Caco-2 (cell line): Measurements from ENCODE around the gene ASCC2. TPM values are rescaled to one million over a fixed set of nuclear protein-coding genes. Genes with fewer than 3 reads are reported as not detected.

Experiments used
- BruUV-seq: library from RNA; stranded (reverse); fragments of 400-500 nt; replicated peaks from 2 replicates; lab custom pipeline; 2021; lab: Mats Ljungman, UMichigan
- CTCF ChIA-PET: fragments of 300-600 bp; sonication (Branson Sonifier 250); formaldehyde crosslinking; loops from one replicate; lab custom pipeline; 2022; ENCODE audit warnings: antibody characterized with exemption; lab: Charles Lee
- POLR2A ChIA-PET: fragments of 300-600 bp; sonication (Branson Sonifier 250); formaldehyde crosslinking; loops from one replicate; lab custom pipeline; 2022; ENCODE audit warnings: antibody characterized with exemption; lab: Charles Lee
- DNase-seq, 2 experiments: peaks; one replicate each; pipeline versions ENCODE4 v3.0.0 to v3.0.0-alpha.2; 2020 to 2022
- H3K27me3 ChIP-seq: replicated peaks from 2 replicates; pipeline ENCODE4 v1.6.0; 2011; ENCODE audit warnings: low read length; ENCODE audit not compliant: control insufficient read depth, insufficient read depth
- H3K36me3 ChIP-seq: 2 replicates; pipeline ENCODE4 v1.5.1; 2011; ENCODE audit warnings: low read length; ENCODE audit not compliant: control insufficient read depth, insufficient read depth
- H3K4me1 ChIP-seq: fragments of 250-450 bp; sonication (Bioruptor Pico); 2 replicates; pipeline ENCODE4 v1.5.1; 2020; ENCODE audit warnings: mild to moderate bottlenecking
- H3K4me3 ChIP-seq: 2 replicates; pipeline ENCODE4 v1.5.1; 2011; ENCODE audit warnings: low read depth, mild to moderate bottlenecking, control low read depth, low read length
- H3K9me3 ChIP-seq: fragments of 250-450 bp; sonication (Bioruptor Pico); 2 replicates; pipeline ENCODE4 v1.5.1; 2020; ENCODE audit warnings: mild to moderate bottlenecking, moderate library complexity
- H3K27ac Mint-ChIP-seq: one replicate; pipeline ENCODE4 v1.8.0; 2022; ENCODE audit warnings: mixed read lengths; ENCODE audit not compliant: unreplicated experiment
- H3K27me3 Mint-ChIP-seq: one replicate; pipeline ENCODE4 v1.8.0; 2022; ENCODE audit warnings: mixed read lengths; ENCODE audit not compliant: insufficient read depth, unreplicated experiment
- H3K36me3 Mint-ChIP-seq: one replicate; pipeline ENCODE4 v1.8.0; 2022; ENCODE audit warnings: mild to moderate bottlenecking, mixed read lengths; ENCODE audit not compliant: insufficient read depth, unreplicated experiment
- H3K4me1 Mint-ChIP-seq: one replicate; pipeline ENCODE4 v1.8.0; 2022; ENCODE audit warnings: low read depth, mixed read lengths; ENCODE audit not compliant: unreplicated experiment
- H3K4me3 Mint-ChIP-seq: one replicate; pipeline ENCODE4 v1.8.0; 2022; ENCODE audit warnings: mild to moderate bottlenecking, moderate library complexity, mixed read lengths; ENCODE audit not compliant: unreplicated experiment
- H3K9me3 Mint-ChIP-seq: one replicate; pipeline ENCODE4 v1.8.0; 2022; ENCODE audit warnings: mixed read lengths; ENCODE audit not compliant: unreplicated experiment
- intact Hi-C: fragments of 100-400 bp; cut with micrococcal nuclease; formaldehyde crosslinking; loops from one replicate; pipeline ENCODE4 v1.10.0; 2022; ENCODE audit not compliant: unreplicated experiment
- total RNA-seq: library from RNA; stranded (reverse); gene quantifications from 2 replicates; pipeline ENCODE4 v1.2.3, GENCODE V29; 2022
- TF ChIP-seq, protein P1 (sequence below), 2 experiments: fragments of 200-600 bp in 1 of 2; IDR thresholded peaks; 1 replicate in 1 of 2; 2 replicates in 1 of 2; pipeline versions ENCODE4 v1.5.1 to v1.8.0; 2011 to 2022; ENCODE audit warnings: antibody characterized with exemption in 1 of 2, control low read depth in 1 of 2, inconsistent platforms in 1 of 2, low read depth in 1 of 2, low read length in 1 of 2, mild to moderate bottlenecking in 1 of 2, moderate library complexity in 1 of 2; ENCODE audit not compliant: insufficient read depth in 1 of 2, severe bottlenecking in 1 of 2, unreplicated experiment in 1 of 2

Gene ASCC2
- total RNA-seq, 1 experiment from 2014 or later, result 61.4 TPM

DNA sequence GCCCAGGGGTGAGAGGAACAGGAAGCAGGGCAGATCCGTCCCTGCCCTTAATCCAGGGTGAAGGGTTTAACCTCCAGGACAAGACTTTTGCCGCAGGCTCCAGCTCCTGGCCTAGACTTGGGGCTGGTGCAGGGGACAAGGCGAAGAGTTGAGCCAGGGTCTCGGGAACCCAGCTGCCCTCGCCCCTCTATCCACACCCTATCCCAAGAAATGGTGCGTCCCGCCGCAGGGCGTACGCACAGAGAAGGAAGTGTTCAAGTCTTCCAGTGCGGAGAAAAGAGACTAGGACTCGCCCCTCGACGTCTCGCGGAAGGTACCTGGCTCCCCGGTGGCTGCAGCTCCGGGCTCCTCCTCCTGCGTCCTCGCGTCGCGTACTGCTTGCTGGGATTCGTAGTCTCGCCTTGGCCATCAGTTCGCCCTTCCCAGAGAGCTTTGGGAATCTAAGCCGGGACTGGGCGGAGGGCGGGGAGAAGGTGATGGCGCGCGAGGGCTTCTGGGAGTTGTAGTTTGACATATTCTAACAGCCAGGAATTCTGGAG is 71.4 kb downstream of the ASCC2 start, which contains the start of gene ZMAT5:
ZMAT5 (minus strand) TSS at position 376 of the 539 bp plus-strand sequence. CDS start 18,463 bp downstream, outside the sequence.
- peaks cover 30% of the 10 kb centered on the region for H3K4me1 ChIP-seq
- H3K36me3 ChIP-seq, result no peaks in the 10 kb centered on the region; the same call in 1 of the 2 replicates
- H3K27ac Mint-ChIP-seq, result peak within 1 kb of the TSS; percentile 99
- H3K4me1 Mint-ChIP-seq, result peaks cover 19% of the 10 kb centered on the region
- intact Hi-C loops, result loop anchor here (5.0 to 10.0 kb wide), 3 partner anchors 36 to 318 kb away; partner anchors contain the start of gene HORMAD2
- TF ChIP-seq, protein P1, sequence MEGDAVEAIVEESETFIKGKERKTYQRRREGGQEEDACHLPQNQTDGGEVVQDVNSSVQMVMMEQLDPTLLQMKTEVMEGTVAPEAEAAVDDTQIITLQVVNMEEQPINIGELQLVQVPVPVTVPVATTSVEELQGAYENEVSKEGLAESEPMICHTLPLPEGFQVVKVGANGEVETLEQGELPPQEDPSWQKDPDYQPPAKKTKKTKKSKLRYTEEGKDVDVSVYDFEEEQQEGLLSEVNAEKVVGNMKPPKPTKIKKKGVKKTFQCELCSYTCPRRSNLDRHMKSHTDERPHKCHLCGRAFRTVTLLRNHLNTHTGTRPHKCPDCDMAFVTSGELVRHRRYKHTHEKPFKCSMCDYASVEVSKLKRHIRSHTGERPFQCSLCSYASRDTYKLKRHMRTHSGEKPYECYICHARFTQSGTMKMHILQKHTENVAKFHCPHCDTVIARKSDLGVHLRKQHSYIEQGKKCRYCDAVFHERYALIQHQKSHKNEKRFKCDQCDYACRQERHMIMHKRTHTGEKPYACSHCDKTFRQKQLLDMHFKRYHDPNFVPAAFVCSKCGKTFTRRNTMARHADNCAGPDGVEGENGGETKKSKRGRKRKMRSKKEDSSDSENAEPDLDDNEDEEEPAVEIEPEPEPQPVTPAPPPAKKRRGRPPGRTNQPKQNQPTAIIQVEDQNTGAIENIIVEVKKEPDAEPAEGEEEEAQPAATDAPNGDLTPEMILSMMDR (IDR thresholded peaks at IDR 0.05; ENCODE audit: insufficient read depth in 1 of 2, low read depth in 1 of 2, low read length in 1 of 2, severe bottlenecking in 1 of 2, unreplicated experiment in 1 of 2), result no peak
- no peaks in the 10 kb centered on the region for H3K9me3 ChIP-seq
- peak within 1 kb of the TSS; percentile 99 for H3K4me3 Mint-ChIP-seq
- POLR2A ChIA-PET, result interaction anchor here (0.6 to 1.0 kb wide), 4 partner anchors 19 to 71 kb away, joined by 3 to 4 read pairs (median 4); partner anchors contain the start of gene ASCC2
- peak within 1 kb of the TSS; percentile 98 for H3K4me3 ChIP-seq
- H3K27me3 ChIP-seq, result no peaks in the 10 kb centered on the region
- BruUV-seq, result no TSS peak
- peaks cover 43% of the 10 kb centered on the region for H3K36me3 Mint-ChIP-seq
- no peaks in the 10 kb centered on the region for H3K27me3 Mint-ChIP-seq
- CTCF ChIA-PET, result interaction anchor here (0.6 kb wide), 2 partner anchors 47 to 472 kb away, joined by 3 read pairs; no protein-coding TSS in a partner anchor
- no peaks in the 10 kb centered on the region for H3K9me3 Mint-ChIP-seq
- DNase-seq, result peak; percentile 96 to 98

DNA sequence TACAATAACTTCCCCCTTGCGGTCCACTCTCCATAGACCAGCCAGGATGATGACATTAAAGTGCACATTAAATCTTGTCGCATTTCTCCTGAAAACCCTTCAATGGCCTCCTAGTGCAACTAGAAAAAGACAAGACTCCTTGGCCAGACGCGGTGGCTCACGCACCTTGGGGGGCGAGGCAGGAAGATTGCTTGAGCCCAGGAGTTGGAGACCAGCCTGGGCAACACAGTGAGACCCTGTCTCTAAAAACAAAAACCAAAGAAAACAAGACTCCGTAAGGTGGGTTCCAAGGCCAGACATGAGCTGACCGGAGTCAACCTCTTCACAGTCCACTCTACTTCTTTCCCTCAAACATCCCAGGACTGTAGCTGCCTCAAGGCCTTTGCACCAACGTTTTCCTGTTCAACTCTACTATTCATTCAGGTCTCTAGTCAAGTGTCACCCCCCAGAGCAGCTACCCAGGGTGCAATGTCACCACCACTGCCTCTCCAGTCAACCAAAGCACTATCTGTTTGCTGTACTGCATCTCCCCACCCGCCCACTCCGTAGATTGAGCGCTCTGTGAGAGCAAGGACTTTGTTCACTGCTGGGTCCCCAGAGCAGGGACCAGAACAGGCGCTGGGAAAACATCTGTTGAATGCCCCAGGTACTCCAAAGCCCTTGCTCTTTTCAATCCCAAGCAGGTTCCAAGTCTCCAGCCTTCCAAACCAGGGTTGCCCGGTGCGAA is 72.0 kb downstream of the ASCC2 start:
- Histone ChIP-seq H3K4me1 (peaks cover 30% of the 10 kb centered on the region), H3K4me3 (peak overlapping the region; percentile 61), H3K27me3 (no peaks in the 10 kb centered on the region), H3K36me3 (no peaks in the 10 kb centered on the region; the same call in 1 of the 2 replicates), H3K9me3 (no peaks in the 10 kb centered on the region)
- BruUV-seq, result TSS peak; percentile 83
- Mint-ChIP-seq H3K4me1 (peaks cover 19% of the 10 kb centered on the region), H3K4me3 (peak overlapping the region; percentile 99), H3K9me3 (no peaks in the 10 kb centered on the region), H3K27ac (peak overlapping the region; percentile 99), H3K27me3 (no peaks in the 10 kb centered on the region), H3K36me3 (peaks cover 42% of the 10 kb centered on the region)
- POLR2A ChIA-PET, result interaction anchor here (1.0 kb wide), 1 partner anchor 71 kb away, joined by 4 read pairs; the partner anchor contains the start of gene ASCC2
- DNase-seq, result peak in 1 of 2 experiments; percentile 56
- CTCF ChIA-PET, result no interaction called here
- TF ChIP-seq, protein P1 (IDR thresholded peaks at IDR 0.05; ENCODE audit: insufficient read depth in 1 of 2, low read depth in 1 of 2, low read length in 1 of 2, severe bottlenecking in 1 of 2, unreplicated experiment in 1 of 2), result no peak
- intact Hi-C loops, result loop anchor here (5.0 to 10.0 kb wide), 3 partner anchors 36 to 319 kb away; partner anchors contain the start of gene HORMAD2

DNA sequence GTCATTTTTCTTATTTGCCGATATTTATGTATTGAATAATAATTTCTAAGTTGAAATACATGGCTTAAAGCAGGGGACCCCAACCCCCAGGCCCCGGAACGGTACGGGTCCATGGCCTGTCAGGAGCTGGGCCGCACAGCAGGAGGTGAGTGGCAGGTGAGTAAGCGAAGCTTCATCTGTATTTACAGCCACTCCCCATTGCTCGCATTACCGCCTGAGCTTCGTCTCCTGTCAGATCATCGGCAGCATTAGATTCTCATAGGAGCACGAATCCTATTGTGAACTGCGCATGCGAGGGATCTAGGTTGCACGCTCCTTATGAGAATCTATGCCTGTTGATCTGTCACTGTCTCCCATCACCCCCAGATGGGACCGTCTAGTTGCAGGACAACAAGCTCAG is 75.8 kb downstream of the ASCC2 start:
- H3K4me1 Mint-ChIP-seq, result peaks cover 11% of the 10 kb centered on the region
- H3K9me3 Mint-ChIP-seq, result no peaks in the 10 kb centered on the region
- intact Hi-C loops, result loop anchor here (10.0 kb wide), 1 partner anchor 323 kb away; the partner anchor contains the start of gene HORMAD2
- H3K36me3 Mint-ChIP-seq, result peaks cover 9% of the 10 kb centered on the region
- no peaks in the 10 kb centered on the region for H3K9me3 ChIP-seq
- ChIA-PET POLR2A (interaction anchor here (0.5 to 0.6 kb wide), 2 partner anchors 11 to 121 kb away, joined by 5 to 8 read pairs; no protein-coding TSS in a partner anchor), CTCF (interaction anchor here (0.7 kb wide), 1 partner anchor 12 kb away, joined by 3 read pairs; no protein-coding TSS in a partner anchor)
- H3K27me3 ChIP-seq, result no peaks in the 10 kb centered on the region
- no peak overlapping the region for H3K27ac Mint-ChIP-seq
- H3K4me3 Mint-ChIP-seq, result no peak overlapping the region
- H3K4me1 ChIP-seq, result 0 out of 2 replicates have a peak, but pooled peaks cover 4% of the 10 kb centered on the region
- no TSS peak for BruUV-seq
- no peaks in the 10 kb centered on the region for H3K27me3 Mint-ChIP-seq
- H3K36me3 ChIP-seq, result no peaks in the 10 kb centered on the region
- TF ChIP-seq, protein P1 (IDR thresholded peaks at IDR 0.05; ENCODE audit: insufficient read depth in 1 of 2, low read depth in 1 of 2, low read length in 1 of 2, severe bottlenecking in 1 of 2, unreplicated experiment in 1 of 2), result no peak
- no peak for DNase-seq
- no peak overlapping the region for H3K4me3 ChIP-seq
